GM19324 (cell line): ENCODE data around the gene BBS1.

Experiments used
- ATAC-seq: cut with Tn5 transposase; IDR thresholded peaks from one replicate; pipeline ENCODE4 v1.9.1; 2021; ENCODE audit warnings: mild to moderate bottlenecking, moderate library complexity; ENCODE audit not compliant: unreplicated experiment, low FRiP score

The BBS1 gene

DNA sequence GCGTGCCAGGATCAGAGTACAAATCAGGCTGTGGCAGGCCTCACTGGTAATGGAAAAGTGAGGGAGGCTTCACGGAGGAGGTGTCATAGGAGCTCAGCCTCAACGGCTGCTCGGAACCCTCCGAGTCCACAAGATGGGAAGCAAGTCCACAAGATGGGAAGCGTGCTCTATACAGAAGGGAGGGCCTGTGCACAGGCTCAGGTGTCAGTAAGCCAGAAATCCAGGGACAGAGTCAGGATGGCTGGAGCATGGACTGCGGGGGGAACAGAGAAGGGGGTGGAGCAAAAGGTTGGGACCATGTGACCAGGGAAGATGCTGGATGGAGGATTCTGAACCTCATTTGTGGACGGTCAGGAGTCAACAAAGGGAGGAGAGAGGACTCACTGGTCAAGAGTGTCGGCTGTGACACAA lies 33.6 kb upstream of the BBS1 start:
- no peak for ATAC-seq

DNA sequence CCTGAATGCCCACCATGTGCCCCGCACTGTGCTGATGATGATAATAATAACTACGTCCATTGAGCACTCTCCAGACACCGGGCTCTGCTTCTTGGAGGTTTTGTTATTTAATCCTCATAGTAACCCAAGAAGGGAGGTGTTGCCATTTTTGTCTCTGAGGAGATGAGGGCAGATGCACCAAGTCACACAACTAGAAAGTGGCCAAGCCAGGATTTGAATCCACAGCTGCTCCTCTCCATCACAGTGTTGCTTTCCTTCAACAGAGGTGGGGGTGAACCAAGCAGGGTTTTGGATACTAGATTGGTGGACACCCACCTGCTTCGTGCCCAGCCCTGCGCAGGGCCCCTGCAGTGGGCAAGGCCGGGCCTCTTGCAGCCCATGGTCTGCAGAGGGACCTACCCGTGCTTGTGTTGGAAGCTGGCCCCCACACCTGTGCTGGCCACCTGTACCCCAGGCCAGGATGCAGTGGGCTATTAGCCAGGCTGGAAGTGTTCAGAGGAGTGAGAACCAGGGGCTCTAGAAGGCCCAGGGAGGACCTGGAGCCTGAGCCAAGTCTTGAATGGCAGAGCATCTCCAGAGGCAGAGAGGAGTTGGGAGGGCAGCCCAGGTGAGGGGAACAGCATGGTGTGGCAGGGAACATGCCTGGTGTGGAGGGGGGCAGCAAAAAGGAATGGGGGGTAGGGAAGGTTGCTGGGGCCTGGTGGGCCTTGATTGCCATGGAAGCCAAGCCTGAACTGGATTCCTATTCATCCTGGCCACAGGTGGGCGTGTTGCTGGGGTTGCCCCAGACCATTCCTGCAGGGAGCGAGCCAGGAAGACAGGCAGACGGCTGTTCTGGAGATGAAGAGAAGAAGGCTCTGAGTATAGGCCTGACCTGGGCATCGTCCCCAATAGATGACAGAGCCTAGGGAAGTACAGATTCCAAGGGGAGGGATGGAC lies 32.9 kb upstream of the BBS1 start:
- ATAC-seq = no peak

- no peak for ATAC-seq
These were observed 31.6 kb upstream of the BBS1 start for GRCh38 chr11:66478729-66479393.

GRCh38 chr11:66479394-66480116 lies 30.9 kb upstream of the BBS1 start:
- peak; percentile 0 for ATAC-seq

DNA sequence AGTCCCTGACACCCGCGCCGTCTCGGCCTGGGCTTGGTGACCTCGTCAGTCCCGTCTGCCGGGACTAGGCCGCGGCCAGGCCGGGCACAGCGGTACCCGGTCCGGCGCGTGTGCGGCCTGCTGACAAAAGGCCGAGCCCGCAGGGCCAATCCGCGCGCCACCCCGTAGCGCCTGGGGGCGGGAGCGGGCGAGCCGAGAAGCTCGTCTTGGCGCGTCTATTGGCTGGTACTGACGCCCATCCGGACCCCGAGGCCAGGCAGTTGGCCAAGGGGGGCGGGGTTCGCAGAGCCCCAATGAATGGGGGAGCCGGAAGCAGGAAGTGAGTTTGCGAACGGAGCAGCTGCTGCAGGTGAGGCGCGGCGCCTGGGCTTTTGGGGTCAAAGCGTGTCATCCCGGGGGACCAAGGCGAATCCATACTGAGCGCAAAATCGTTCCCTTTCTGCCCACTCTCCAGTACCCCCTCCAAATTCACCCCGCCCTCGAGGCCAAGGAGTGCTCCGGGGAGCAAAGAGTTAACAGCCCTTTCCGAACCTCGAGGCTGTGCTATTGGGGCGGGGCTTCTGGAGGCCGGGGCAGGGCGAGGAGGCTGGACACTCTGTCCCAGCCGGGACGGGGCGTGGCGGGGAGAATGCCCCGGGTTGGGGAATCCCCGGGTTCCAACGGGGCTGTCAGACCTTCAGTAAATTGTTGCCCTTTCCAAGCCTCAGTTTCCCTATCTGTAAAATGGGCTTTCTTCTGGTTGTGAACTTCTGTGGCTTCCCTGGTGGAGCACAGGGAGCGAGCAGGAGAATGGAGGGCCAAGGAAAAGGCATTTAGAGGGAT lies 30.1 kb upstream of the BBS1 start, which contains the start of gene DPP3:
Gene DPP3 (plus strand): TSS at position 318 of the 822 bp plus-strand sequence. CDS start 1,767 bp downstream, outside the sequence.
- peak; percentile 89 for ATAC-seq

GRCh38 chr11:66484806-66485380 lies 25.5 kb upstream of the BBS1 start:
- ATAC-seq = no peak

- no peak for ATAC-seq
These were observed 21.5 kb upstream of the BBS1 start for GRCh38 chr11:66488957-66489356.

GRCh38 chr11:66489636-66490035 lies 20.8 kb upstream of the BBS1 start:
- no peak for ATAC-seq

DNA sequence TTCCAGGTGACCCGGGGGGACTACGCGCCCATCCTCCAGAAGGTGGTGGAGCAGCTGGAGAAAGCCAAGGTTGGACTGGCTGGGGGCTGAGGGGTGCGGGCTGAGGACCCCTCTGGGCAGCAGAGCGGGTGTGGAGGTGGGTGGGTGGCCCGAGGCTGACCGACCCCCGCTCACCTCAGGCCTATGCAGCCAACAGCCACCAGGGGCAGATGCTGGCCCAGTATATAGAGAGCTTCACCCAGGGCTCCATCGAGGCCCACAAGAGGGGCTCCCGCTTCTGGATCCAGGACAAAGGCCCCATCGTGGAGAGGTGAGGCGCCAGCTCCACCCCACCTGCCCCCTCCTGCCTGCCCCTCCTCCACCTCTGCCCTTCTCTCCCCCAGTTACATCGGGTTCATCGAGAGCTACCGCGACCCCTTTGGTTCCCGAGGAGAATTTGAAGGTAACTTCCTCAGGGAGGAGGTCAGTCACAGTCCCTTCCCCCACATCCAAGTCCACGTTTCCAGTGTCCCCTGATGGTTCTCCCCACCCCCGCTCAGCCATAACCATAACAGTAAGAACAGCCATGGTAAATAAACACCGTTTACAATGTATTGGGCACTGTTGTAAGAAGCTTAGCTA lies 19.0 kb upstream of the BBS1 start:
- ATAC-seq = no peak

- no peak for ATAC-seq
These were observed 18.1 kb upstream of the BBS1 start for GRCh38 chr11:66492161-66492865.

- no peak for ATAC-seq
These were observed 17.3 kb upstream of the BBS1 start for GRCh38 chr11:66493130-66493529.

DNA sequence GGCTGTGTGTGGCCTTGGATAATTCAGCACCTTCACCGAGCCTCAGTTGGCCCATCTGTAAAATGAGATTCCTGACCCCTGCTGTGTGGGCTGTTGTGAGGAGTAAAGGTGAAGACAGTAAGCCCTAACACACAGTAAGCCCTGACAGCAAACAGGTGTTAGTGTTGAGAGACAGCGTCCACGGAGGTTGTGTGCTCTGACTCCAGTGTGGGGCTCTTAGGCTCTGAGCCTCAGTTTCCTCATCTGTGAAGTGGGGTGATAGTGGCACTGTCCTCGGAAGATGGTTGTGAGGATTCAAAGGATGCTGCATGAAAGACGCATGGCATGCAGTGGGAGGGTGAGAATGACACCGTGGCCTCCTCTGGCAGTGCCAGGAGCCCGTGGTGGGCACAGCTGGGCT lies 16.0 kb upstream of the BBS1 start:
- ATAC-seq = no peak

- ATAC-seq = no peak
These were observed 15.5 kb upstream of the BBS1 start for GRCh38 chr11:66494935-66495334.

- no peak for ATAC-seq
These were observed 15.0 kb upstream of the BBS1 start for GRCh38 chr11:66495401-66495854.

DNA sequence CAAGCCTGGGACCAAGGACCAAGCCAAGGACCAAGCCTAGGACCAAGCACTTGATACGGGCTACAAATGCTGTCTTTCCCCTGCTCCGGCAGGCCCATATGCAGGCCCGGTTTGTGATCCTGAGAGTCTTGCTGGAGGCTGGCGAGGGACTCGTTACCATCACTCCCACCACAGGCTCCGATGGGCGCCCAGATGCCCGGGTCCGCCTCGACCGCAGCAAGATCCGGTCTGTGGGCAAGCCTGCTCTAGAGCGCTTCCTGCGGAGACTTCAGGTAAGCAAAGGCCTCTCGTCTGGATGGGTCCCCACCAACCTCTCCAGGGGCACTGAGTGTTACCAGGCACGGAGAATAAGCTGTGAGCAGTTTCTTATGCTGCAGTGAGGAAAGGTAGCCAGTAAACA lies 13.2 kb upstream of the BBS1 start:
- ATAC-seq = no peak

DNA sequence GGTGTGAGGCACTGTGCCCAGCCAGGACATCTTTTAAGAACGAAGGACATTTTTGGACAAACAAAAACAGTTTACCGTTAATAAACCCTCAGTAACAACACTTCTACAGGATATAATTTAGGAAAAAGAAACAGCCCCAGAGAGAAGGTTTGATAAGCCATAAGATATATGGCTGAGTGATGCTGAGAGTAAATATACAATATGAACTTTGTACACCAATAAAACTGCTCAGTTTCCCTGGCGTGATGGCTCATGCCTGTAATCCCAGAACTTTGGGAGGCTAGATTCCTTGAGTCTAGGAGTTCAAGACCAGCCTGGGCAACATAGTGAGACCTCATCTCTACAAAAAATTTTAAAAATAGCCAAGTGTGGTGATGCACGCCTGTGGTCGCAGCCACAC lies 11.9 kb upstream of the BBS1 start:
- no peak for ATAC-seq

DNA sequence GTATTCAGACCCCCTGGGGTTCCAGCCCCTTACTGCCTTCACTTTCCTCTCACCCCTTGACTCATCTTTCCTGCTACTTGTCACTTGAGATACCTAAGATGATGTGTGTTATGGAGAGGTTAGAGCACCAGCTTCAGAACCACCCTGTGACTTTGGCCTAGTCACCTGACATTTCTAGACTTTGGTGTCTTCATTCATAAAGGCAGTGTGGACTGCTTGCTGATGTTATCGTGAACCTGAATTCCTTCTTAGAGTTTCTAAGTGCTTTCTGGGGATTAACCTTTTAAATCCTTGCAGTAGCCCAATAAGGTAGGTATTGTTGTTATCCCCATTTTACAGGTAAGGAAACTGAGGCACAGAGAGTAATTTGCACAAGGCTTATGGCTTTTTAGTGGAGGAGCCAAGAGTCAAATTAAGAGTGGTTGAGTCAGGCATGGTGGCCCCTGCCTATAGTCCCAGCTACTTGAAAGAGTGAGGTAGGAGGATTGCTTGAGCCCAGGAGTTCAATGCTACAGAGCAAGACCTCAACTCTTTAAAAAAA lies 5.1 kb upstream of the BBS1 start:
- ATAC-seq = no peak

GRCh38 chr11:66509131-66509561 lies 1.3 kb upstream of the BBS1 start:
- ATAC-seq = no peak
